Activated naive CD8-positive, alpha-beta T cell treated with anti-CD3 and anti-CD28 coated beads for 36 hours (primary cell): ENCODE results near the gene CILP2. TPM values are rescaled to one million over a fixed set of nuclear protein-coding genes. Genes with fewer than 3 reads are reported as not detected.

Experiments used
- DNase-seq: peaks from one replicate; pipeline ENCODE4 v3.0.0; 2021
- H3K27ac Mint-ChIP-seq: one replicate; pipeline ENCODE4 v1.8.0; 2022; ENCODE audit warnings: mild to moderate bottlenecking, moderate library complexity, mixed read lengths
- H3K27me3 Mint-ChIP-seq: one replicate; pipeline ENCODE4 v1.8.0; 2022; ENCODE audit warnings: mild to moderate bottlenecking, mixed read lengths
- H3K36me3 Mint-ChIP-seq: one replicate; pipeline ENCODE4 v1.8.0; 2021; ENCODE audit warnings: mild to moderate bottlenecking, mixed read lengths
- H3K4me1 Mint-ChIP-seq: one replicate; pipeline ENCODE4 v1.8.0; 2021; ENCODE audit warnings: mixed read lengths
- H3K4me3 Mint-ChIP-seq: one replicate; pipeline ENCODE4 v1.8.0; 2022; ENCODE audit warnings: mild to moderate bottlenecking, moderate library complexity, mixed read lengths
- H3K9me3 Mint-ChIP-seq: one replicate; pipeline ENCODE4 v1.8.0; 2022; ENCODE audit warnings: mixed read lengths
- total RNA-seq, 2 experiments: library from RNA; stranded (reverse); gene quantifications; one replicate each; pipeline ENCODE4 v1.2.3, GENCODE V29; 2021

CILP2 gene
- total RNA-seq, 2 experiments from 2014 or later, result 0.18 to 0.23 TPM

GRCh38 chr19:19517235-19517619 is 20.8 kb upstream of the CILP2 start:
- H3K36me3 Mint-ChIP-seq, result peaks cover 33% of the 10 kb centered on the region
- no peak for DNase-seq
- peak overlapping the region; percentile 66 for H3K27ac Mint-ChIP-seq
- H3K9me3 Mint-ChIP-seq, result no peaks in the 10 kb centered on the region
- H3K4me3 Mint-ChIP-seq, result peak overlapping the region; percentile 92
- no peaks in the 10 kb centered on the region for H3K27me3 Mint-ChIP-seq
- peaks cover 26% of the 10 kb centered on the region for H3K4me1 Mint-ChIP-seq

GRCh38 chr19:19520989-19521388 is 17.1 kb upstream of the CILP2 start:
- no peak for DNase-seq
- Mint-ChIP-seq H3K27ac (no peak overlapping the region), H3K4me1 (peaks cover 37% of the 10 kb centered on the region), H3K9me3 (no peaks in the 10 kb centered on the region), H3K27me3 (no peaks in the 10 kb centered on the region), H3K4me3 (no peak overlapping the region), H3K36me3 (peaks cover 29% of the 10 kb centered on the region)

- Mint-ChIP-seq H3K27me3 (no peaks in the 10 kb centered on the region), H3K36me3 (peaks cover 22% of the 10 kb centered on the region), H3K9me3 (no peaks in the 10 kb centered on the region)
Observed at GRCh38 chr19:19523177-19523576, 14.9 kb upstream of the CILP2 start.

GRCh38 chr19:19524053-19524452 is 14.0 kb upstream of the CILP2 start:
- Mint-ChIP-seq H3K4me1 (peaks cover 27% of the 10 kb centered on the region), H3K27me3 (no peaks in the 10 kb centered on the region), H3K4me3 (no peak overlapping the region), H3K9me3 (no peaks in the 10 kb centered on the region), H3K27ac (no peak overlapping the region), H3K36me3 (peaks cover 22% of the 10 kb centered on the region)
- no peak for DNase-seq

More at GRCh38 chr19:19523177-19523576, 14.9 kb upstream of the CILP2 start:
- H3K27ac Mint-ChIP-seq, result peak overlapping the region; percentile 38
- no peak overlapping the region for H3K4me3 Mint-ChIP-seq
- peaks cover 27% of the 10 kb centered on the region for H3K4me1 Mint-ChIP-seq
- no peak for DNase-seq

- H3K36me3 Mint-ChIP-seq, result peaks cover 7% of the 10 kb centered on the region
Observed at GRCh38 chr19:19525611-19526380, 12.3 kb upstream of the CILP2 start.

GRCh38 chr19:19526581-19527370 is 11.3 kb upstream of the CILP2 start:
- peaks cover 17% of the 10 kb centered on the region for H3K4me1 Mint-ChIP-seq
- H3K36me3 Mint-ChIP-seq, result peaks cover 7% of the 10 kb centered on the region
- H3K27me3 Mint-ChIP-seq, result no peaks in the 10 kb centered on the region
- H3K4me3 Mint-ChIP-seq, result no peak overlapping the region
- no peak overlapping the region for H3K27ac Mint-ChIP-seq
- DNase-seq, result no peak
- H3K9me3 Mint-ChIP-seq, result no peaks in the 10 kb centered on the region

More at GRCh38 chr19:19525611-19526380, 12.3 kb upstream of the CILP2 start:
- no peaks in the 10 kb centered on the region for H3K27me3 Mint-ChIP-seq
- DNase-seq, result no peak
- H3K9me3 Mint-ChIP-seq, result no peaks in the 10 kb centered on the region
- H3K4me1 Mint-ChIP-seq, result peaks cover 21% of the 10 kb centered on the region
- no peak overlapping the region for H3K4me3 Mint-ChIP-seq
- no peak overlapping the region for H3K27ac Mint-ChIP-seq

- no peak for DNase-seq
- no peak overlapping the region for H3K27ac Mint-ChIP-seq
- peaks cover 10% of the 10 kb centered on the region for H3K36me3 Mint-ChIP-seq
- no peaks in the 10 kb centered on the region for H3K9me3 Mint-ChIP-seq
- H3K4me1 Mint-ChIP-seq, result peaks cover 19% of the 10 kb centered on the region
- no peaks in the 10 kb centered on the region for H3K27me3 Mint-ChIP-seq
- H3K4me3 Mint-ChIP-seq, result no peak overlapping the region
Observed at GRCh38 chr19:19527371-19527656, 10.8 kb upstream of the CILP2 start.

- peaks cover 16% of the 10 kb centered on the region for H3K4me1 Mint-ChIP-seq
- H3K9me3 Mint-ChIP-seq, result no peaks in the 10 kb centered on the region
- H3K27ac Mint-ChIP-seq, result no peak overlapping the region
- no peak for DNase-seq
- no peaks in the 10 kb centered on the region for H3K27me3 Mint-ChIP-seq
- H3K36me3 Mint-ChIP-seq, result peaks cover 7% of the 10 kb centered on the region
- no peak overlapping the region for H3K4me3 Mint-ChIP-seq
Observed at GRCh38 chr19:19527674-19528625, 10.1 kb upstream of the CILP2 start.

- peaks cover 14% of the 10 kb centered on the region for H3K4me1 Mint-ChIP-seq
- H3K27me3 Mint-ChIP-seq, result no peaks in the 10 kb centered on the region
- H3K9me3 Mint-ChIP-seq, result no peaks in the 10 kb centered on the region
- H3K27ac Mint-ChIP-seq, result no peak within 1 kb of the TSS
- no peak for DNase-seq
- peaks cover 4% of the 10 kb centered on the region for H3K36me3 Mint-ChIP-seq
- no peak within 1 kb of the TSS for H3K4me3 Mint-ChIP-seq
Observed at GRCh38 chr19:19528721-19529490, 9.2 kb upstream of the CILP2 start, which contains the start of gene YJEFN3. YJEFN3 (plus strand) TSS chr19:19528911; CDS start chr19:19528933, 22 bp downstream.

- peaks cover 4% of the 10 kb centered on the region for H3K36me3 Mint-ChIP-seq
- H3K27ac Mint-ChIP-seq, result no peak overlapping the region
Observed at GRCh38 chr19:19529783-19530422, 8.2 kb upstream of the CILP2 start.

GRCh38 chr19:19530423-19530804 is 7.7 kb upstream of the CILP2 start:
- no peak for DNase-seq
- Mint-ChIP-seq H3K4me3 (no peak overlapping the region), H3K9me3 (no peaks in the 10 kb centered on the region), H3K27ac (no peak overlapping the region), H3K27me3 (no peaks in the 10 kb centered on the region), H3K4me1 (peaks cover 9% of the 10 kb centered on the region), H3K36me3 (peaks cover 4% of the 10 kb centered on the region)

More at GRCh38 chr19:19529783-19530422, 8.2 kb upstream of the CILP2 start:
- H3K4me3 Mint-ChIP-seq, result no peak overlapping the region
- no peaks in the 10 kb centered on the region for H3K9me3 Mint-ChIP-seq
- DNase-seq, result no peak
- peaks cover 12% of the 10 kb centered on the region for H3K4me1 Mint-ChIP-seq
- H3K27me3 Mint-ChIP-seq, result no peaks in the 10 kb centered on the region

- no peaks in the 10 kb centered on the region for H3K27me3 Mint-ChIP-seq
- H3K9me3 Mint-ChIP-seq, result no peaks in the 10 kb centered on the region
- H3K36me3 Mint-ChIP-seq, result peaks cover 4% of the 10 kb centered on the region
- peaks cover 9% of the 10 kb centered on the region for H3K4me1 Mint-ChIP-seq
- DNase-seq, result no peak
- H3K4me3 Mint-ChIP-seq, result no peak overlapping the region
- no peak overlapping the region for H3K27ac Mint-ChIP-seq
Observed at GRCh38 chr19:19530889-19531288, 7.2 kb upstream of the CILP2 start.

GRCh38 chr19:19531951-19532805 is 5.9 kb upstream of the CILP2 start:
- peak overlapping the region; percentile 27 for H3K27ac Mint-ChIP-seq
- H3K4me3 Mint-ChIP-seq, result no peak overlapping the region
- peaks cover 4% of the 10 kb centered on the region for H3K36me3 Mint-ChIP-seq
- peaks cover 9% of the 10 kb centered on the region for H3K4me1 Mint-ChIP-seq
- peaks cover 4% of the 10 kb centered on the region for H3K27me3 Mint-ChIP-seq
- no peaks in the 10 kb centered on the region for H3K9me3 Mint-ChIP-seq
- DNase-seq, result peak; percentile 86
